Nephron (organoid): ENCODE measurements around the gene HELZ2.

Experiments used
- H3K27ac Mint-ChIP-seq, 3 experiments: 2 replicates each; pipeline ENCODE4 v1.8.0; 2020; ENCODE audit warnings: mixed read lengths in 3 of 3, mild to moderate bottlenecking in 2 of 3, moderate library complexity in 1 of 3
- H3K27me3 Mint-ChIP-seq: 2 replicates; pipeline ENCODE4 v1.8.0; 2021; ENCODE audit warnings: low read depth, mild to moderate bottlenecking, moderate library complexity, mixed read lengths
- H3K36me3 Mint-ChIP-seq: 2 replicates; pipeline ENCODE4 v1.8.0; 2020; ENCODE audit warnings: low read depth, mixed read lengths
- H3K4me1 Mint-ChIP-seq: 2 replicates; pipeline ENCODE4 v1.8.0; 2020; ENCODE audit warnings: mixed read lengths
- H3K4me3 Mint-ChIP-seq, 3 experiments: 2 replicates each; pipeline ENCODE4 v1.8.0; 2020; ENCODE audit warnings: mild to moderate bottlenecking in 3 of 3, mixed read lengths in 3 of 3, moderate library complexity in 2 of 3
- H3K9me3 Mint-ChIP-seq: 2 replicates; pipeline ENCODE4 v1.8.0; 2020; ENCODE audit warnings: mixed read lengths
- TF ChIP-seq, protein P1 (sequence below), 3 experiments: fragments of 200-600 bp; sonication (generic); IDR thresholded peaks; one replicate each; pipeline ENCODE4 v1.5.0; 2021; ENCODE audit warnings: antibody characterized with exemption in 3 of 3; ENCODE audit not compliant: unreplicated experiment in 3 of 3

Gene HELZ2

DNA sequence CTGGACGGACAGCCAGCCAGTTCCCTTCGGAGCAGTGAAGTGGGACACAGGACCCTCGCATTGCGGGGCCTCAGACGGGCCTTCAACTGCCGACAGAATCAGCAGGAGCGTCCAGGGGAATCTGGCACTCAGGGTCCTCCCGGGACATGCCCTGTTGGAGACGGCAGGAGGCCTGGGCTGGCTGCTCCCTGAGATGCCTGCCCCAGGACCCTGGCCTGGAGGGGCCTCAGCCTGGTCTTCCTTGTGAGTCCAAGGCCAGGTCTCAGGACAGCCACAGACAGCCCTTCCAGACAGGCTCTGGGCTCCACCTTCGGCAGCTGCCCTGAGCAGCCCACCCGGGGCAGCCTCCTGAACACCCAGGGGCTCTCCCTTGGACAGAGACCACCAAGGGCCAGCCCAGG is 14.6 kb upstream of the HELZ2 start:
- TF ChIP-seq, protein P1, sequence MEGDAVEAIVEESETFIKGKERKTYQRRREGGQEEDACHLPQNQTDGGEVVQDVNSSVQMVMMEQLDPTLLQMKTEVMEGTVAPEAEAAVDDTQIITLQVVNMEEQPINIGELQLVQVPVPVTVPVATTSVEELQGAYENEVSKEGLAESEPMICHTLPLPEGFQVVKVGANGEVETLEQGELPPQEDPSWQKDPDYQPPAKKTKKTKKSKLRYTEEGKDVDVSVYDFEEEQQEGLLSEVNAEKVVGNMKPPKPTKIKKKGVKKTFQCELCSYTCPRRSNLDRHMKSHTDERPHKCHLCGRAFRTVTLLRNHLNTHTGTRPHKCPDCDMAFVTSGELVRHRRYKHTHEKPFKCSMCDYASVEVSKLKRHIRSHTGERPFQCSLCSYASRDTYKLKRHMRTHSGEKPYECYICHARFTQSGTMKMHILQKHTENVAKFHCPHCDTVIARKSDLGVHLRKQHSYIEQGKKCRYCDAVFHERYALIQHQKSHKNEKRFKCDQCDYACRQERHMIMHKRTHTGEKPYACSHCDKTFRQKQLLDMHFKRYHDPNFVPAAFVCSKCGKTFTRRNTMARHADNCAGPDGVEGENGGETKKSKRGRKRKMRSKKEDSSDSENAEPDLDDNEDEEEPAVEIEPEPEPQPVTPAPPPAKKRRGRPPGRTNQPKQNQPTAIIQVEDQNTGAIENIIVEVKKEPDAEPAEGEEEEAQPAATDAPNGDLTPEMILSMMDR (IDR thresholded peaks at IDR 0.05; ENCODE audit: unreplicated experiment in 3 of 3): no peak
- peaks cover 8% of the 10 kb centered on the region for H3K4me1 Mint-ChIP-seq
- H3K27me3 Mint-ChIP-seq: no peaks in the 10 kb centered on the region
- H3K9me3 Mint-ChIP-seq: no peaks in the 10 kb centered on the region
- no peak overlapping the region for H3K27ac Mint-ChIP-seq
- no peak overlapping the region for H3K4me3 Mint-ChIP-seq
- peaks cover 26% of the 10 kb centered on the region for H3K36me3 Mint-ChIP-seq

DNA sequence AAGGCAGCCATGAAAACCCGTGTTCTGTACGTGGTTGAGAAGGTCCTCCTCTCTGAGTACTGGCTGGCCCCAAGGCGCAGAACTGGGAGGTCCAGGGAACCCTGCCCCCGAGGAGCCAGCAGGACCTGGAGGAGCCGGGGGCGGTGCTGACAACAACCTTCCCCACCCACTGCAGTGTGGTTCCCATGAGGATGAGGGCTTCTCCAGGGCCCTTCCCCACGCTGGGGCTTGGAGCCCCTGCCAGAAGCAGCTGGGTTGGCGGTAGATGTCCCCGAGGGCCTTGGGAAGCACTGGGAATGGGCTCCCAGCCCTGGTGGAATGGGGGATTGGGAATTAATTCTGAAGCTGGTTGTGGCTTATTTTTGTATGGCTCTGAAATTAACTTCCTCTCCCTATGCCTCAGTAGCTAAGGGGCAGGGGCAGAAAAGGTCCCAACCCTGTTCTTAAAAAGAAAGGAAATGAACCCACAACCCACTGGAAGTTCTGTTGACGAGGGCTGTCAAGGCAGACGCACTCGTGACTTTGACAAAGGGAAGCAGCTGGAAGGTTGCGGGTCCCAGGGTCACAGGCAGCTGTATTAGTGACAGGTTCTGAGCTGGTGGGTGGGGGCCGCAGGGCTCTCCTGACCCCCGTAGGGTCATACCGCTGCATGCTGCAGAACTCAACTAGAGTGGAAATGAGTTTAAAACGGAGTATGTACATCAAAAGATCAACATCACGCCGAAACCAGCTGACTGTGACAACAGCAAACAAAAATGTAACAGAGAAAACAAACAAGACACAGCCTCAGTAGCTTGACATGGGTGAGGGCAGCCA is 13.9 kb upstream of the HELZ2 start:
- Mint-ChIP-seq H3K27ac (no peak overlapping the region), H3K4me1 (peaks cover 11% of the 10 kb centered on the region), H3K9me3 (no peaks in the 10 kb centered on the region), H3K4me3 (no peak overlapping the region), H3K36me3 (peaks cover 20% of the 10 kb centered on the region), H3K27me3 (no peaks in the 10 kb centered on the region)
- TF ChIP-seq, protein P1 (IDR thresholded peaks at IDR 0.05; ENCODE audit: unreplicated experiment in 3 of 3): no peak

DNA sequence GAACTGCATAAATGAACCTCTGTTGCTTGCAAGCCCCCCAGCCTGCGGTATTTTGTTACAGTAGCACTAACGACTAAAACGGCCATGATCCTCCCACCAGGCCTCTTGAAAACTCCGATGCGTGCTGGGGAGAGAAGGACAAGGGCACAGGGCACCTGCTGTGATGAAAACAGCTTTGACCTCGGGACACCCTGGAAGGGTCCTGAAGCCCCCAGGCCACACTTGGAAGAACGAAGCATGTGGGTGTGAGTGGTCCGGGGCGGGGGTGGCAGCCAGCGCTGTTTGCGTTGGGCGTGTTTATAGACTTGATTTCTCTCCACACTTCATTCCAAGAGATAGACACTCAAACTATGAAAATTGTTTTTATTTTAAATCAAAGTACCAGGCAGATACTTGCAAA is 13.2 kb upstream of the HELZ2 start:
- H3K9me3 Mint-ChIP-seq: no peaks in the 10 kb centered on the region
- H3K27ac Mint-ChIP-seq: no peak overlapping the region
- no peak overlapping the region for H3K4me3 Mint-ChIP-seq
- peaks cover 20% of the 10 kb centered on the region for H3K36me3 Mint-ChIP-seq
- TF ChIP-seq, protein P1 (IDR thresholded peaks at IDR 0.05; ENCODE audit: unreplicated experiment in 3 of 3): no peak
- no peaks in the 10 kb centered on the region for H3K27me3 Mint-ChIP-seq
- H3K4me1 Mint-ChIP-seq: peaks cover 16% of the 10 kb centered on the region

DNA sequence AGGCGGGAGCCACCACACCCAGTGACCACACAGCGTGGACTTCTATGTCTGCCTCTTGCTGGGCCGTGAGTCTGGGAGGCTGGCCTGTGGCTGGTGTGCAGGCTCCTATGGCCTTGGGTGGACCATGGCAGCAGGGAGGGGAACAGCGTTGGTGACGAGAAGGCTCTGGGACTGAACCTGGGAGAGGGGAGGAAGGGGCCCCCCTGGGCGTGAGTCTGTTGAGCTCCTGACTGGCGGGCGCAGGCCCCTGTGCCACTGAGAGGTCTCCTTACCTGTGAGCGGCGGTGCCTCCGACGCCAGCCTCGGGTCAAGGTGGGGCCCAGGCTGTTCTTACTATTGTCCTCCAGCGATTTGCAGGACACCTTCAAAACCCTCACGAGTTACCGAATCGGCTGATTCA is 12.8 kb upstream of the HELZ2 start:
- Mint-ChIP-seq H3K4me3 (no peak overlapping the region), H3K27me3 (no peaks in the 10 kb centered on the region), H3K9me3 (no peaks in the 10 kb centered on the region), H3K36me3 (peaks cover 20% of the 10 kb centered on the region), H3K27ac (no peak overlapping the region), H3K4me1 (peaks cover 16% of the 10 kb centered on the region)
- TF ChIP-seq, protein P1 (IDR thresholded peaks at IDR 0.05; ENCODE audit: unreplicated experiment in 3 of 3): no peak

DNA sequence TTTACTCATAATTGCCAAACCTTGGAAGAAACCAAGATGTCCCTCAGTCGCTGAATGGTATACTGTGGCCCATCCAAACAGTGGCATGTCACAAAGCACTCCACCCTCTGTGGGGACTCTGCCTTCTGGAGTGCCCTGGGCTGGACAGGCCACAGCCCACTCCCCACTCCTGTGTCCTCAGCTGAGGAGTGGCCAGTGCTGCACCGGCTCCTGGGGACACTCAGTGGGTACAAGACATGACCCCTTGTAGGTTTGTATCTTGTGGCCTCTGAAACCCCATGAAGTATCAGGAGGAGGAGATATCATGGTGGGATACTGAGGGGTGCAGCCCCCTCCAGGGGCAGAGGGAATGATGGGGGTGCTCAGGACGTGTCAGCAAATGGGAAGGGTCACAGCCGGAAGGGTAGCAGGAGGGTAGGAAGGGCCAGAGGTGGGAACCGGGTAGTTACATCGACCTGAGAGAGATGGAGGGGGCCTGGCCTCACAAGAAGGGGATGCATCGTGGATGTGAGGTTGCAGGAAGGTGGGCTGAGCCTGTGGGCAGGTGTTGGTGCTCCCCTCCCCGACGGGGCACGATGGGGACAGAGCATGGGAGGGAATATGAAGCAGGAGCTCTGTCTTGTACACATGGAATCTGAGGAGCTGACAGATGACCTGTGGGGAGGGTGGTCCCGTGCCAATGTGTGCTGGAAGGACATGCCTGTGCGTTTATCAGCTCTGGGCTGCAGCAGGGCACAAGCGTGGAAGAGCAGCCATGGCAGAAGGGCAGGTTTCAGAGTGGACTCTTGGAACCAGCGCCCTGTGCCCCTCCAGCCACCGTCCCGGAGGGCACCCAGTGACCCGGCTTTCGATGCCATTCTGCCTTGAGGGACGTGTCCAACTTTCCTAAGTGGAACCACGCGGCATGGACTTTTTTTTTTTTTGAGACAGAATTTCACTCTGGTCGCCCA is 11.9 kb upstream of the HELZ2 start:
- Mint-ChIP-seq H3K4me3 (no peak overlapping the region), H3K36me3 (peaks cover 17% of the 10 kb centered on the region), H3K27ac (no peak overlapping the region), H3K27me3 (no peaks in the 10 kb centered on the region), H3K4me1 (peaks cover 16% of the 10 kb centered on the region), H3K9me3 (no peaks in the 10 kb centered on the region)
- TF ChIP-seq, protein P1 (IDR thresholded peaks at IDR 0.05; ENCODE audit: unreplicated experiment in 3 of 3): no peak
